Umbilical cord (tissue), 2 donors: Measurements from ENCODE around the gene CNOT2. TPM values are rescaled to one million over a fixed set of nuclear protein-coding genes. Genes with fewer than 3 reads are reported as not detected.
"Not testable (repeated sequence)": the region's sequence is repeated elsewhere in the genome, so short reads cannot be mapped to it uniquely, and the experiment has no call there.

Experiments
- DNase-seq: peaks from one replicate; pipeline ENCODE4 v3.0.0-alpha.2; 2015; ENCODE audit warnings: low spot score
- total RNA-seq: library from RNA; depleted of rRNA; stranded (reverse); fragments of >200 nt; gene quantifications from one replicate; pipeline ENCODE4 v1.2.3, GENCODE V29; 2014; ENCODE audit warnings: low replicate concordance; ENCODE audit not compliant: insufficient read depth

Gene CNOT2
- total RNA-seq, 1 donor from 2014 or later, result 212 TPM

GRCh38 chr12:70304684-70305555, 61.7 kb downstream of the CNOT2 start:
- DNase-seq, result not testable (repeated sequence)

- DNase-seq, result no peak
Measured at GRCh38 chr12:70305794-70306193, 62.6 kb downstream of the CNOT2 start.

DNA sequence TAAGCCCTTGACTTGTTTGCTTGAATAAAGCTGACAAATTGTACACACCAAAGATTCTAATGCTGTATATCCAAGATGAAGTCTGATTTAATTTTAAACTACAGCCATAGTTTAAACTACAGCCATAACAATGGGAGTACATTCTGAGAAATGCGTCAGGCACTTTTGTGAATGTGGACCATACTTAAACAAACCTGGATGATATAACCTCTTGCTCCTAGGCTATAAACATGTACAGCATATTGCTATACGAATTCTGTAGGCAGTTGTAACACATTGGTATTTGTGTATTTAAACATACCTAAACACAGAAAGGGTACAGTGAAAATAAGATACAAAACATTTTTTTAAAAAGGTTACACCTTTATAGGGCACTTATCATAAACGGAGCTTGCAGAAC, 63.4 kb downstream of the CNOT2 start:
- no peak for DNase-seq

GRCh38 chr12:70307868-70308267, 64.6 kb downstream of the CNOT2 start:
- DNase-seq, result no peak

- DNase-seq, result no peak
Measured at GRCh38 chr12:70309348-70309747, 66.1 kb downstream of the CNOT2 start.

- no peak for DNase-seq
Measured at GRCh38 chr12:70314145-70314544, 70.9 kb downstream of the CNOT2 start.

DNA sequence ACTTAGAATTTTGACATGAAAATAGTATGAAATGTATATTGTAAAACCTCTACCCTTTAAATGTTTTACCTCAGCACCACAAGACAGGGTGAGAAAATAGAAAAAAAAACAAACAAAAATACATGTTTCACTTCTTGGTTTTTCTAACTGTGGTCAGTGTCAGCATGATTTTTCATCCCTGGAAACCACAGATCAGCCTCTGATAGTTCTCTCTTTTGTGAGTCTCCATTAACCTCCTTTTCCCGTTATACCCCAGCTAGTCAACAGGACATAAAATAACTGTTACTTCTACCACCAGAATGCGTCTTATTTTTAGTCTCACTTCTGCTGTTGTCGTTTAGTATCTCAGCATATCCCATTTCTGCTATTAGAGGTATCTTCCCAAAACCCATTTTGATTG, 74.5 kb downstream of the CNOT2 start:
- DNase-seq, result peak; percentile 26

DNA sequence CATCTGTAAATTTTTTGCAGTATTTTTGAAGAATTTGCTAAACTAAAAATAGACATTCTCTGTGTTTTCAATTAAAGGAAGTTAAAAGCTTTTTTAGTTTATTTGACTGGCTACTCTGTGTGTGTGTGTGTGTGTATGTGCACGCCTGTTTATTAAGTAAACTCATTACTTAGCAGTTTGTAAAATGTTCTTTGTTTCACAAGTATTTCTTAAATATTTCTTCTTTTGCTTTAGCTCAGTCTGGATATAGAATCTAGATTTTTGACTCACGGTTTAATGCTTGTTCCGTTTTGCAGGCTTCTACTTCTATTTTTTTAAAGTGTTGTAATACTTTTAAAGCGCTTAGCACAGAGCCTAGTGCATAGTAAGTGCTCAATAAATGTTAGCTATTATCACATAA, 76.4 kb downstream of the CNOT2 start:
- DNase-seq, result no peak

DNA sequence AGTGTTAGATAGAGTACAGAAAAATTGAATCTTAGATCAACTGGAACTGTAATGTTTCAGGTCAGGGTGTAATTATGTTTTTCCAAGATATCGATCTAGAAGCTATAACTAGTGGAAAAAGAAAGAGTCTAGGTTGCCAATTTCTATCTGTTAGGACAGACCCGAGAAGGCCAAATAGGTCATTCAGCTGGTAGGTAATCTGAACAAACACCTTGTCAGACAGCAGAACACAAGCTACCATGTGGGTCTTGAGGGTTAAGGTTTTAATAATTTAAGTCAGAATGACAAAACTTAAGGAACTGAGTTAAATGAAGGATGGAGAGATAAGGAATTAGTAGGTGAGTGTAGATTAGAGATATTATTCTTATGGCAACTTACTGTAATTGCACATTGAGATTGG, 78.0 kb downstream of the CNOT2 start:
- no peak for DNase-seq

GRCh38 chr12:70327541-70327940, 84.3 kb downstream of the CNOT2 start:
- no peak for DNase-seq

- no peak for DNase-seq
Measured at GRCh38 chr12:70329728-70330127, 86.5 kb downstream of the CNOT2 start.

DNA sequence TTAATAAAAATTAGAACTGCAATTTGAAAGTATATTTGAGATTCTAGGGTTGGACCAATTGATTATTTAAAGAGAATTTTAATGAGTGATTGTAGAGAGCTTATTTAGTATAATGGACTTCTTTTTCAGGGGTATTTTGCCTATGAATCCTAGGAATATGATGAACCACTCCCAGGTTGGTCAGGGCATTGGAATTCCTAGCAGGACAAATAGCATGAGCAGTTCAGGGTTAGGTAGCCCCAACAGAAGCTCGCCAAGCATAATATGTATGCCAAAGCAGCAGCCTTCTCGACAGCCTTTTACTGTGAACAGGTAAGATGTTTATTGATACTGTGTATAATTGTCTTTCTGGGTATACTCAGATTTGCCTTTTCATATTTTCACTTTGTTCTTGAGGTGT, 86.9 kb downstream of the CNOT2 start:
- DNase-seq, result no peak

DNA sequence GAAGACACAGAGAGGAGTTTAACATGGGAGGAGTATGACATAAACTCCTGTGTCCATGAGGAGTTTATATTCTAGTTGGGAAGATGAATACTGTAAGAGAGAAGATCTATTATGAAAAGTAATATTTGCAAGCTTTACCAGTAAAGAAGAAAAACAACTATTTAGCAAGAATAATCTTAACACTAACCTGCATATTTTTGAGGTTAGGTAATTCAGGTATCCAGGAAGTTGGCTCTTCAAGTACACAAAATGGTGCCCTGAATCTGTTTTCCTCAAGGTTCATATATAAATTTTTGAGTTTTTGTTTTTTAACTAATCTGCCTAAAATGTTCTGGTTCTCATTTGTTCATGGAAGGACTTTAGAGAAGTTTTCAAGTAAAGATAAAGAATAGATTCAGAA, 89.0 kb downstream of the CNOT2 start:
- no peak for DNase-seq

DNA sequence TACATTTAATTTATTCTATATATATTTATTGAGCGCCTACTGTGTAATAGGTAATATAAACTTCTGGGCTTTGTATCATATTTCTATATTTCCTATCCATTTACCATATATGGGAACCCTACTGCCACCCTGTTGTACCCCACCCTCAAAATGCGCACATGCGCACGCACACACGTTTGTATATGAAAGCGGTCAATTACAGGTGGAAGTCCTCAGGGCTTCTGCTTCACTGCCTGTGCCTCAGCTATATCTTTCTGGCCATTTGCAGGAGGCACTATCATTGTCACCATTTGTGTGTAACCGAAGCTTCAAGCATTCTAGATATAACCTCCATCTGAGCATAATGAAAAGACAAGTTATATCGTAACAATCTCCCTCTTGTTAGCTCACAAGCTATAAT, 91.5 kb downstream of the CNOT2 start:
- no peak for DNase-seq

DNA sequence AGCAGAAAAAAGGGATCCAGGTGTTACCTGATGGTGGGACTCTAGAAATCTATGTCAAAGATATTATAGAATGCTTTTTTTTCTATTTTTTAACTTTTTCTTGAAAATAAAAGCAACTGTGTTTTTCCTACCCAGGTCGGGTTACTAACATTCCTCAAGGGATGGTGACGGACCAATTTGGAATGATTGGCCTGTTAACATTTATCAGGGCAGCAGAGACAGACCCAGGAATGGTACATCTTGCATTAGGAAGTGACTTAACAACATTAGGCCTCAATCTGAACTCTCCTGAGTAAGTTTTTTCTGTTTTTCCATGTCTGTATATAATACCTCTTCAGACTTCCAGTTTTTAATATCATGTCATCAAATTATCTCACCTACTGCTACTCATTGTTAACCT, 95.3 kb downstream of the CNOT2 start:
- no peak for DNase-seq

- DNase-seq, result no peak
Measured at GRCh38 chr12:70351076-70351475, 107.8 kb downstream of the CNOT2 start.

- no peak for DNase-seq
Measured at GRCh38 chr12:70353780-70354660, 110.8 kb downstream of the CNOT2 start.

DNA sequence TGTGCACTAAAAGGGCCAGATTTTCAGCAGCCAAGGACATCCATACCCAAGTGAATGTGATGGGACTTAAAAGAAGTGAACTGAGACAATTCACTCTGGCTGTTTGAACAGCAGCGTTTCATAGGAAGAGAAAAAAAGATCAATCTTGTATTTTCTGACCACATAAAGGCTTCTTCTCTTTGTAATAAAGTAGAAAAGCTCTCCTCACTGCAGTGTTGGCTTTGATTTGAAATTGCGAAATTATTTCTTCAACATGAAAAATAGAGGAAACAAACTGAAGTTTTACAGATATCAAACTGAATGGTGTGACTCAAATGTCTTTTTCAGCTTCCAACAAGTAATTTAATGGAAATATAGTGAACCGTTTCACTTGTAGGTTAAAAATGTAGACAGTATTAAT, 111.6 kb downstream of the CNOT2 start:
- no peak for DNase-seq

- DNase-seq, result no peak
Measured at GRCh38 chr12:70355972-70356371, 112.7 kb downstream of the CNOT2 start.

DNA sequence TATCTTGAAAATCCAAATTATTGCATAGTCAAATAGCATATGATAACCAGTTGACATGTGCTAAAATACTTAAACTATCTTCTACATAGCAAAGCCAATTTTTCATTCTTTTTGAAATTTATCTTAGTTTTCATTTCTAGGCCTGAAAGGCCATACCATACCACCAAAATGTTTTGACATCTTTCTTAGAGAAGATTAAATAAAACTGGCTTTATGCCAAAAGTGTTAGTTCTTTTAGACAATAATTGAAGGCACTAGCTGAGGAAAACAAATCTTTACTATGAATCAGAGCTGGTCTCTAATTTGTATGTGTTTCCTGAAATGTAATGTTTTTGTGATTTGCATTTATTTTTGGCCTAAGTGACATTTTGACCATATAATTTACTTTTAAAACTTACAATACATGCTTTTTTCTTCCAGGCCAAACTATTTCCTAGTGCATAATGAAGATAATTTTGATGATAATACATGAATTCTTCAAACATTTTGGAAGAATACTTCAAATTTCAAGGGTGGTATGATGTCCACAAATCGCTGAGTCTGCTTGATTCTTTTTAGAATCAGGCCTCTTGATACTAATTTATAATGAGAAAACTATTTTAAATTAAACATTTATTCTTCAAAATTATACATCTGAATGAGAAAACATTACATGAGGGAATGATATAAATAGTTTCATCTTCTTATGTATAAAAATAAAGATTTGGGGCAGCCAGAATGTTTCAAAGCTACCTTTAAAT, 116.4 kb downstream of the CNOT2 start:
- no peak for DNase-seq

- DNase-seq, result no peak
Measured at GRCh38 chr12:70360218-70360617, 117.0 kb downstream of the CNOT2 start.
